Right ventricle myocardium inferior (tissue), 1 donor: ENCODE results near the gene C1orf116. TPM values are rescaled to one million over a fixed set of nuclear protein-coding genes. Genes with fewer than 3 reads are reported as not detected.

Source experiments
- ATAC-seq: fragments of 200-7000 bp; cut with Tn5 transposase; one replicate; pipeline ENCODE4 v1.9.1; 2020; ENCODE audit warnings: mild to moderate bottlenecking, moderate library complexity
- DNase-seq: peaks from one replicate; pipeline ENCODE4 v3.0.0; 2021; ENCODE audit errors: missing footprints
- intact Hi-C: fragments of 100-400 bp; cut with DNase I; formaldehyde crosslinking; loops from one replicate; pipeline ENCODE4 v1.11.0; 2022
- long read RNA-seq: library from polyadenylated mRNA; unstranded; transcript quantifications from one replicate; pipeline ENCODE4 v2.0.0, GENCODE V29; 2021
- total RNA-seq: library from RNA; stranded (reverse); fragmentation: NEBNext Ultra II Directional; extraction: Animal tissue kit (Norgen Biotek cat#: 25700); gene quantifications from one replicate; pipeline ENCODE4 v1.2.1, GENCODE V29; 2021
- donor health status: DM: no; HTN: yes; CAD: no; lungs with severe emphysema.

The C1orf116 gene
- 1.2 TPM for total RNA-seq
- long read RNA-seq, partial matches to known transcripts = 0 of 1 reads
- long read RNA-seq, other reads (novel, unspliced or antisense) = 1 of 1 reads

DNA sequence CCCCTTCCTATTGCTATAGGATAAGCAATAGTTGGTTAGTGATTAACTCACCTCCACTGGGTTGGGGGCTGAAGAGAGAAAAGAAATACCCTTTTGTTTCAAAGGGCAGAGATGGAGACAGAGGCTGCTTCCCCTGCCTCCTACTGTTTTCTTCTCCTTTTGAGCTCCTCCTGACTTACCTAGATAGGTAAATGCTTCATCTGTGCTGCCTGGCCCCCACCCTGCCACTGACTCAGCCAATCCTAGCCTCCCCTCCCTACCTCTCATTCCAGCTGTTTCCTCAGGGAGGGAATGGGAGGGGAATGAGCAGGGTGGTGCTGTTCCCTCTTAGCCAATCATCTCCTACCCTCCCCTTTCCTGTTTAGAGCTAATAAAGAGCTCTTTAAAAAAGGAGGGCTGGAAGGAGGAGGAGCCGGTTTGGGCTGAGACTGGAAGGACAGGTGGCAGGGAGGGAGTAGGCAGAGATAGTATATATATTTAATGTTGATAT, at the start of gene C1orf116:
Gene C1orf116 (minus strand): TSS at position 229 of the 490 bp plus-strand sequence. CDS start 5,158 bp downstream, outside the sequence.
- ATAC-seq (no peak), DNase-seq (no peak)
- intact Hi-C loops = no loop called here

GRCh38 chr1:207081806-207082205, 49.2 kb upstream of the C1orf116 start:
- no peak for DNase-seq
- ATAC-seq = no peak
- intact Hi-C loops = loop anchor here (5.0 kb wide), 1 partner anchor 420 kb away; no protein-coding TSS in a partner anchor

GRCh38 chr1:207081088-207081487, 48.5 kb upstream of the C1orf116 start:
- DNase-seq (no peak), ATAC-seq (no peak)
- intact Hi-C loops = loop anchor here (5.0 kb wide), 1 partner anchor 421 kb away; no protein-coding TSS in a partner anchor

- intact Hi-C loops = loop anchor here (5.0 to 10.0 kb wide), 2 partner anchors 145 to 423 kb away; no protein-coding TSS in a partner anchor
- DNase-seq = no peak
- ATAC-seq = no peak
Measured at GRCh38 chr1:207079706-207080241, 47.2 kb upstream of the C1orf116 start.

GRCh38 chr1:207078578-207079132, 46.1 kb upstream of the C1orf116 start:
- intact Hi-C loops = loop anchor here (10.0 kb wide), 1 partner anchor 144 kb away; no protein-coding TSS in a partner anchor
- DNase-seq (no peak), ATAC-seq (no peak)

DNA sequence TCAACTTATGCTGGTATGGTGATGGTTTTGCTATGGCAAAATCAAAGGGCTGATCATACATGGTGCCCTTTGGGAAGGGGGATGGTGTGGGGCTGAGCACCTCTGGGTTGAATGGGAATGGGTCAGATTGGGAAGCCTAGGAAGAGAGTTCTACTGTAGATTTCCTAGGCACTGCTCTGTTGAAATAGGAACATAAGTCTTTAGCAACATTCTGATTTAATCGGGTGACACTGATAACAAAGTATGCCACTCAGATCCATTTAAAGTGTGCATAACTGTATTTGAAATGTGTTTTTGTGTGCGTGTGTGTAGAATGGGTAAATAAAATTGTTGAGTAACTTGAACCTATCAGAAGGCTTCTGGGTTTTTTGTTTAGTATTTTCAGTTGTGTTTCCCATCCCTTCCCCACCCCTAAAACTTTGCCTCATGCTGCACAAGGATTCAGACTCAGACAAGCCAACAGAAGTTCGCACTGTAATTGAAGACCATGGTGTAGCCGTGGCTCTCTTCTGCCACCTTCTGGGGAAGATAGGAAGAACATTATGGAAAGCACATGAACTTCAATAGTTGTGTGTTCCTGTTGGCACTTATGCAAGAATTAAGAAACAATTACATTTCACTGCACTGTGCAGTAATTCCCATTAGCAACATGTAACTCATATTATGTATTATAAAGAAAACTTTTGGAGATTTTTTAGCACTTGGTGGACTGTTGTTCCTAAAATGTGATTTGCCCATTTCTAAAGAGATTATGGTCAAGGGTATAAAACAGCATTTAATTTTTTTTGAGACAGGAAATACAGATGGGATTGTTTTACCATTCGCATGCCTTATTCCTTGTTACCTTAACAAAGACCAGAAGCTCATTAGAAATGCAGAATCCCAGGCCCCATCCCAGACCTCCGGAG, 45.2 kb upstream of the C1orf116 start:
- ATAC-seq (peak; percentile 81), DNase-seq (no peak)
- intact Hi-C loops = loop anchor here (1.0 to 10.0 kb wide), 2 partner anchors 27 to 143 kb away; no protein-coding TSS in a partner anchor

- intact Hi-C loops = loop anchor here (1.0 to 10.0 kb wide), 2 partner anchors 27 to 142 kb away; no protein-coding TSS in a partner anchor
- no peak for DNase-seq
- ATAC-seq = no peak
Measured at GRCh38 chr1:207077012-207077411, 44.5 kb upstream of the C1orf116 start.

- no peak for DNase-seq
- intact Hi-C loops = loop anchor here (10.0 kb wide), 1 partner anchor 142 kb away; no protein-coding TSS in a partner anchor
- ATAC-seq = no peak
Measured at GRCh38 chr1:207076181-207076955, 43.8 kb upstream of the C1orf116 start.

DNA sequence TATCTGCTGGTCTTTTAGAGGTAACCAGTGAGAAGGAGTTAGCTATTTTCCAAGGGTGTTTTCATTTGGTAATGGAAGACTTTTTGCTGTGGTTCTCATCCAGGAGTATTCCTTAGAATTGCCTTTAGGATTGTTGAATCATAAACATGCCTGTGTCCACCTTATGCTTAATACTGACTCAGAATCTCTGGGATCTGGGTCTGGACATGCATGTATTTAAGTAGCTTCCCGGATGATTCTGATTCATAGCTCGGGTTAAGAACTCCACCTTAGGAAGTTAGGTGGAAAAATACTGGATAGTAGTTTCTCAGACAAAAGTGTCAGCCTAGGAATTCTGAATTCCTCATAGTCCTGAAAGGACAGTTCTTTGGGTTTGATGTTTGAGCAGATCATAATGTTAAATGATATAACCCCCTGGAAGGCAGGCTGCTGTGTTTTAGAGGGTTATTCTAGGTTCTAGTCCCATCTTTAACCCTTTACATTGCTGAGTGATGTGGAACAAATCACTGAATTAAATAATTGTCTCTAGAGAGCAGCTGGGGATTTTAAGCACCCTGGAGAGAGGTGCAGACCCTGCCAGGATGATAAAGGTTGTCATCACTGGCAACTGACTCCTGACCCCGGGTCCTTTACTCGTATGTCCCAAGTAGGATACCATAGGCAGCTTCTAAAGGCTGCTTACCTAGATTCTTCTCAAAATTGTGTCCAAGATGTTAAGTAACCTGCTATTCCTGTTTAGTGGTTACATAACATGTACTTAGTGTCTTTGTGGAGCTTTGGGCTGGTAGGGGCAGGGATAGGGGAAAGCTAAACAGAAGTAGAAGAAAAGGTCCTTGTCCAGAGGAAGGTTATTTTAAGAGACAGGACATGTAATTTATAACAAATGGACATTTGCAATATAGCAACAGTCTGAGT, 41.6 kb upstream of the C1orf116 start:
- DNase-seq (no peak), ATAC-seq (no peak)
- intact Hi-C loops = loop anchor here (10.0 kb wide), 1 partner anchor 139 kb away; no protein-coding TSS in a partner anchor

DNA sequence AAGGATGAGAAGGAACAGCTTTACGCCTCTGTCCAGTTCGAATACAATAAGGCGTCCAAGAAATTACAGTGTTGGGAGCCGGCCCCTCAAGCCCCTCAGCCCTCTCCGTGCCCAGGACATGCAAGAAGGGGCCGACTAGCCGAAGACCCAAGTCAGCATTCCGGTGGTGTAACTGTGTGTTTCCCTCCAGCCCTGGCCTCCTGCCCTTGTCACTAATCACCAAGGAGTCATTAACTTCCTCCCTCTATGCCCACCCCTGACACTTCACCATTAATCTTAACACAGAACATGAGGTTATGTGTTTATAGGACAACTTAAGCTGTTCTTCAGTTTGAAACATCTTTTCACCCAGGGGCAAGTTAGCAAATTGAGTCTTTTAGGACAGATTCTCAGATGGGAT, 39.7 kb upstream of the C1orf116 start:
- no peak for DNase-seq
- intact Hi-C loops = loop anchor here (10.0 kb wide), 1 partner anchor 137 kb away; no protein-coding TSS in a partner anchor
- no peak for ATAC-seq

DNA sequence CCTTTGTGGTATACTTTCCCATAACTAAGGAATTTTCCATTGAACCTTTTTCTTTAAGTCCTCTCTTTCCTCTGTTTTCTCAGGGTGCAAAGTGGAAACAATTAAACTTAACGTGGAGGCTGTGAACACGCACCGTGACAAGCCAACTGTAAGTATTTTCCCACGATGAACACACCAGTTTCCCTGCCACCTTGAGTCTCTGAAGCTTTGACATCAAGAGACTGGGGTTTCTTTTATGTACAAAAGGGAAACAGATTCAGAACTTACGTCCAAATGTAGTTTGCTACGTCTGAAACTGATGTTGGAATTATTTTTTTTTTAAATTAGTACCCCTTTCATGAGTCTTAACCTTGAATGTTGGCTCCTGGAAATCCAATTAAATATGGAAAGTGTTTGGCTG, 38.9 kb upstream of the C1orf116 start:
- ATAC-seq = no peak
- no peak for DNase-seq
- intact Hi-C loops = loop anchor here (10.0 kb wide), 1 partner anchor 137 kb away; no protein-coding TSS in a partner anchor

GRCh38 chr1:207070811-207071210, 38.3 kb upstream of the C1orf116 start:
- ATAC-seq = no peak
- intact Hi-C loops = loop anchor here (10.0 kb wide), 1 partner anchor 136 kb away; no protein-coding TSS in a partner anchor
- DNase-seq = no peak

- DNase-seq = peak; percentile 73
- peak; percentile 67 for ATAC-seq
- intact Hi-C loops = loop anchor here (10.0 kb wide), 1 partner anchor 135 kb away; no protein-coding TSS in a partner anchor
Measured at GRCh38 chr1:207069858-207070506, 37.4 kb upstream of the C1orf116 start.

GRCh38 chr1:207069061-207069460, 36.5 kb upstream of the C1orf116 start:
- peak; percentile 22 for ATAC-seq
- DNase-seq = no peak
- intact Hi-C loops = no loop called here

- no peak for DNase-seq
- intact Hi-C loops = no loop called here
- no peak for ATAC-seq
Measured at GRCh38 chr1:207067665-207068064, 35.1 kb upstream of the C1orf116 start.

- intact Hi-C loops = no loop called here
- ATAC-seq = no peak
Measured at GRCh38 chr1:207067185-207067584, 34.6 kb upstream of the C1orf116 start.

DNA sequence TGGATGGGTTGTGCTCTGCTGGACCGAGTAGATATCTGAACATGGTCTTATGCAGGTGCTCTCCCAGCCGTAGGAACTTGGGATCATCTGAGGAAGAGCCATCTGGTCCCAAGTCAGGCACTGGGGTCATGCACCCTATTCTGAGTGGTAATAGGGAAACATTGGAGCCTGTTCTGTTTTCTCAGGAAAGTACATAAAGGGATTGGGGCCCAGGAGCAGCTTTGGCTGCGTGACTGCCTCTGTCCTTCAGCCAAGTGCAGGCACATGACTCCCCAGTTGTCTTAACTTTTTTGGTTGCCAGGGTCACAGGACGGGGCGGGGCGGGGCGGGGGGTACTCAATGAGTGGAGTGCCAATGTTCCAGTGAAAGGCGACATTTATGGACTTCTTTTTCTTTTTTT, 32.0 kb upstream of the C1orf116 start:
- DNase-seq = no peak

More at GRCh38 chr1:207067185-207067584, 34.6 kb upstream of the C1orf116 start:
- no peak for DNase-seq

More for the DNA sequence above, 32.0 kb upstream of the C1orf116 start:
- peak; percentile 73 for ATAC-seq
- intact Hi-C loops = no loop called here
